ENCODE results near the gene MAP1S.

Gene MAP1S

DNA sequence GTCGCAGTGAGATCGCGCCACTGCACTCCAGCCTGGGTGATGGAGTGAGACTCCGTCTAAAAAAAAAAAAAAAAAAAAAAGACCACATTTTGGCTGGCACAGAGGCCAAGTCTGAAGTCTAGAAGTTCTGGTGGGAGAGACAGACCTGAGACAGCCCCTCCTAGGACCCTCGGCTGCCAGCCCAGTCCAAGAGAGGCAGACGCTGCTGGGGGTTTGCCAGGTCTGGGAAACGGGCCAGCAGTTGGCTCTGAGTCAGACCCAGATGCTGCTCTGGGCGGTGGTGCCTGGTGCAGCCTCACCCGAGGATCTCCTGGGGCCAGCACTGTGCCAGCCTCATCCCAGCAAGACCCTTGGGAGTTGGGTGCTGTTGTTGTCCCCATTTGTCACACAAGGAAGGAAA is 37.8 kb downstream of the MAP1S start:
- H2BK5ac ChIP-seq (ENCODE audit: low read depth, low read length, poor library complexity) = no peak overlapping the region
- no peak overlapping the region for H2BK120ac ChIP-seq (ENCODE audit: insufficient read depth, low read length, poor library complexity)
- H3K4me2 ChIP-seq (ENCODE audit: low read length) = no peak overlapping the region
- H3K79me2 ChIP-seq (ENCODE audit: control insufficient read depth, insufficient read depth, low read length, poor library complexity) = no peaks in the 10 kb centered on the region
- no peak overlapping the region for H3K4ac ChIP-seq (ENCODE audit: low read depth, low read length)
- H4K8ac ChIP-seq (ENCODE audit: low read depth, low read length) = no peak overlapping the region
- H4K91ac ChIP-seq (ENCODE audit: low read depth, low read length) = no peak overlapping the region
- no peaks in the 10 kb centered on the region for H3K9me3 ChIP-seq (ENCODE audit: insufficient read depth, low read depth, low read length)
- H3K18ac ChIP-seq (ENCODE audit: low read length) = no peak overlapping the region
- no peak overlapping the region for H3K27ac ChIP-seq (ENCODE audit: low read depth, low read length)
- no peak overlapping the region for H4K12ac ChIP-seq (ENCODE audit: low read depth, low read length)
- H3K27me3 ChIP-seq (ENCODE audit: insufficient read depth, low read length) = no peaks in the 10 kb centered on the region
- H2AK5ac ChIP-seq (ENCODE audit: low read length) = no peak overlapping the region
- no peak overlapping the region for H2AFZ ChIP-seq (ENCODE audit: insufficient read depth, low read length, poor library complexity)
- no peaks in the 10 kb centered on the region for H3K79me1 ChIP-seq (ENCODE audit: low read length)
- H3K14ac ChIP-seq (ENCODE audit: low read length) = no peak overlapping the region
- no CpG with 5 or more reads among the region's 9 CpGs for WGBS (ENCODE audit: extremely low coverage, insufficient coverage, insufficient read length)
- no peak overlapping the region for H3K9ac ChIP-seq (ENCODE audit: low read length)
- no peak overlapping the region for H3K4me3 ChIP-seq (ENCODE audit: low read depth, low read length)
- H3K4me1 ChIP-seq (ENCODE audit: control insufficient read depth in 1 of 2, insufficient read depth in 2 of 2, low read length in 2 of 2) = no peaks in the 10 kb centered on the region
- no peak for DNase-seq
- H3K36me3 ChIP-seq (ENCODE audit: control insufficient read depth in 1 of 2, insufficient read depth in 2 of 2, low read length in 2 of 2) = no peaks in the 10 kb centered on the region
- H3K23ac ChIP-seq (ENCODE audit: low read length) = no peak overlapping the region
- no peak overlapping the region for H2BK12ac ChIP-seq (ENCODE audit: low read length)

DNA sequence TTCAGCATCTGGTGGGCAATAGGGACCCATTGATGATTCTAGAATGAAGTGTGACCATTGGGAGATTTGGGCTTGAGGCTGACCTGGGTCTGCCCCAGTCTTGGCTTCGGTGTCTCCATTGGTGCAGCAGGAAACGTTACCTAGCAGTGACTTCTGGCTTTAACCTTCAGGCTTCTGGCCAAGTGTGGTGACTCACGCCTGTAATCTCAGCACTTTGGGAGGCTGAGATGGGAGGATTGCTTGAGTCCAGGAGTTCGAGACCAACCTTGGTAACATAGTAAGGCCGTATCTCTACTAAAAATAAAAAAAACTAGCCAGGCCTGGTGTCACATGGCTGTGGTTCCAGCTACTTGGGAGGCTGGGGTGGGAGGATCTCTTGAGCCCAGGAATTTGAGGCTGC is 39.2 kb downstream of the MAP1S start:
- H3K9ac ChIP-seq (ENCODE audit: low read length) = no peak overlapping the region
- no peak overlapping the region for H4K12ac ChIP-seq (ENCODE audit: low read depth, low read length)
- no peaks in the 10 kb centered on the region for H3K36me3 ChIP-seq (ENCODE audit: control insufficient read depth in 1 of 2, insufficient read depth in 2 of 2, low read length in 2 of 2)
- H4K8ac ChIP-seq (ENCODE audit: low read depth, low read length) = no peak overlapping the region
- H3K14ac ChIP-seq (ENCODE audit: low read length) = no peak overlapping the region
- H3K79me2 ChIP-seq (ENCODE audit: control insufficient read depth, insufficient read depth, low read length, poor library complexity) = no peaks in the 10 kb centered on the region
- H3K9me3 ChIP-seq (ENCODE audit: insufficient read depth, low read depth, low read length) = peaks cover 2% of the 10 kb centered on the region
- H2BK5ac ChIP-seq (ENCODE audit: low read depth, low read length, poor library complexity) = no peak overlapping the region
- H3K27ac ChIP-seq (ENCODE audit: low read depth, low read length) = no peak overlapping the region
- H3K4ac ChIP-seq (ENCODE audit: low read depth, low read length) = no peak overlapping the region
- H3K4me2 ChIP-seq (ENCODE audit: low read length) = no peak overlapping the region
- H3K4me3 ChIP-seq (ENCODE audit: low read depth, low read length) = no peak overlapping the region
- H2AK5ac ChIP-seq (ENCODE audit: low read length) = no peak overlapping the region
- H2BK120ac ChIP-seq (ENCODE audit: insufficient read depth, low read length, poor library complexity) = no peak overlapping the region
- H2AFZ ChIP-seq (ENCODE audit: insufficient read depth, low read length, poor library complexity) = no peak overlapping the region
- no peak overlapping the region for H2BK12ac ChIP-seq (ENCODE audit: low read length)
- no peaks in the 10 kb centered on the region for H3K27me3 ChIP-seq (ENCODE audit: insufficient read depth, low read length)
- H3K23ac ChIP-seq (ENCODE audit: low read length) = no peak overlapping the region
- H3K4me1 ChIP-seq (ENCODE audit: control insufficient read depth in 1 of 2, insufficient read depth in 2 of 2, low read length in 2 of 2) = no peaks in the 10 kb centered on the region
- WGBS (ENCODE audit: extremely low coverage, insufficient coverage, insufficient read length) = no CpG with 5 or more reads among the region's 5 CpGs
- no peak overlapping the region for H3K18ac ChIP-seq (ENCODE audit: low read length)
- no peak for DNase-seq
- H3K79me1 ChIP-seq (ENCODE audit: low read length) = no peaks in the 10 kb centered on the region
- H4K91ac ChIP-seq (ENCODE audit: low read depth, low read length) = no peak overlapping the region

DNA sequence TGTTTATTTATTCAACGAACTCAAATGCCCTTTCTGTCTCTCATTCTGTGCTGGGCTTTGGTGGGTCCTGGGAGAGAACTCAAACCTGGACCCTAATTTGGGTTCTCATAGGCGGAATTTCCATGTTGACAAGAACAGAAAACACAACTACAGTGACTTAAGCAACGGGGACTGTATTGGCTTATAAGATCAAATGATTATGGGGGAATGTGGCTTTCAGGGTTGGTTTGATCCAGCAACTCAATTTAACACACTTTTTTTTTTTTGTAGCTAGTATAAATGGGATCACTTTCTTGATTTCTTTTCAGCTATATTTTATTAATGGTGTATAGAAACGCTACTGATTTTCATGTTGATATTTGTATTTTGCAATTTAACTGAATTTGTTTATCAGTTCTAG is 41.9 kb downstream of the MAP1S start:
- H3K4me1 ChIP-seq (ENCODE audit: control insufficient read depth in 1 of 2, insufficient read depth in 2 of 2, low read length in 2 of 2) = no peaks in the 10 kb centered on the region
- H3K27me3 ChIP-seq (ENCODE audit: insufficient read depth, low read length) = no peaks in the 10 kb centered on the region
- no peaks in the 10 kb centered on the region for H3K79me1 ChIP-seq (ENCODE audit: low read length)
- H3K14ac ChIP-seq (ENCODE audit: low read length) = no peak overlapping the region
- WGBS (ENCODE audit: extremely low coverage, insufficient coverage, insufficient read length) = no CpG with 5 or more reads among the region's 4 CpGs
- H4K91ac ChIP-seq (ENCODE audit: low read depth, low read length) = no peak overlapping the region
- H3K4me2 ChIP-seq (ENCODE audit: low read length) = no peak overlapping the region
- H2BK12ac ChIP-seq (ENCODE audit: low read length) = no peak overlapping the region
- H2AK5ac ChIP-seq (ENCODE audit: low read length) = no peak overlapping the region
- H2BK120ac ChIP-seq (ENCODE audit: insufficient read depth, low read length, poor library complexity) = no peak overlapping the region
- H3K27ac ChIP-seq (ENCODE audit: low read depth, low read length) = no peak overlapping the region
- H3K23ac ChIP-seq (ENCODE audit: low read length) = no peak overlapping the region
- H3K4me3 ChIP-seq (ENCODE audit: low read depth, low read length) = no peak overlapping the region
- H3K36me3 ChIP-seq (ENCODE audit: control insufficient read depth in 1 of 2, insufficient read depth in 2 of 2, low read length in 2 of 2) = no peaks in the 10 kb centered on the region
- no peak overlapping the region for H3K9ac ChIP-seq (ENCODE audit: low read length)
- no peak overlapping the region for H3K18ac ChIP-seq (ENCODE audit: low read length)
- H4K8ac ChIP-seq (ENCODE audit: low read depth, low read length) = no peak overlapping the region
- H3K9me3 ChIP-seq (ENCODE audit: insufficient read depth, low read depth, low read length) = peaks cover 2% of the 10 kb centered on the region
- H3K79me2 ChIP-seq (ENCODE audit: control insufficient read depth, insufficient read depth, low read length, poor library complexity) = no peaks in the 10 kb centered on the region
- no peak overlapping the region for H3K4ac ChIP-seq (ENCODE audit: low read depth, low read length)
- no peak overlapping the region for H4K12ac ChIP-seq (ENCODE audit: low read depth, low read length)
- DNase-seq = no peak
- H2BK5ac ChIP-seq (ENCODE audit: low read depth, low read length, poor library complexity) = no peak overlapping the region
- no peak overlapping the region for H2AFZ ChIP-seq (ENCODE audit: insufficient read depth, low read length, poor library complexity)

DNA sequence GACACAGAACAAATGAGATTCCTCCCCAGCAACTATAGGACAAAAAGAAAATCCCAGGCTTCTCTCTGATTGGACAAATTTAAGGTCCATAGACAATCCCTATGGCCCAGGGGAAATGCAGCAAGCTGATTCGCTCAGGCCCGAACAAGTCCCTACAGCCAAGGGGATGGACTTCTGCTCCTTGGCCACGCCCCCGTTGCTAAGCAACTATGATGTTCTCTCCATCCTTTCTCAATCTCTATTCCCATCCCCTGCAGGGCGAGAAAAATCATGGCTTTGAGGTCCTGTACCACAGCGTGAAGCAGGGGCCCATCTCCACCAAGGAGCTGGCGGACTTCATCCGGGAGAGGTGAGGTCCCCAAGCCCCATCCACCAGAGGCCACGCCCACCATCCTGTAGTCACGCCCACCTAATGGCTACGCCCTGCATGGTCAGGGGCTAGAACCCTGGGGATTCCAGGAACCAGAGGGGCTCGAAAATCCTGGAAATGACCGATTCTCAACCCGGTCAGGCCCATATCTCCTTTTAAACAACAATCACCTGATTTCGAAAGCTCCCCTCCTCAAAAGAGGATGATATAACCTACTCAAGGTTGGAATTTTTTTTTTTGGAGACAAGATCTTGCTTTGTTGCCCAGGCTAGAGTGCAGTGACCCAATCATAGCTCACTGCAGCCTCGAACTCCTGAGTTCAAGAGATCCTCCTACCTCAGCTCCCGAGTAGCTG is 43.4 kb downstream of the MAP1S start:
- H2BK120ac ChIP-seq (ENCODE audit: insufficient read depth, low read length, poor library complexity) = no peak overlapping the region
- H2AK5ac ChIP-seq (ENCODE audit: low read length) = no peak overlapping the region
- H3K4me3 ChIP-seq (ENCODE audit: low read depth, low read length) = no peak overlapping the region
- no peak overlapping the region for H3K4me2 ChIP-seq (ENCODE audit: low read length)
- no peaks in the 10 kb centered on the region for H3K79me2 ChIP-seq (ENCODE audit: control insufficient read depth, insufficient read depth, low read length, poor library complexity)
- no peak overlapping the region for H4K12ac ChIP-seq (ENCODE audit: low read depth, low read length)
- H3K18ac ChIP-seq (ENCODE audit: low read length) = no peak overlapping the region
- H3K4me1 ChIP-seq (ENCODE audit: control insufficient read depth in 1 of 2, insufficient read depth in 2 of 2, low read length in 2 of 2) = no peaks in the 10 kb centered on the region
- no peaks in the 10 kb centered on the region for H3K27me3 ChIP-seq (ENCODE audit: insufficient read depth, low read length)
- H3K9me3 ChIP-seq (ENCODE audit: insufficient read depth, low read depth, low read length) = peaks cover 2% of the 10 kb centered on the region
- H3K9ac ChIP-seq (ENCODE audit: low read length) = no peak overlapping the region
- H3K36me3 ChIP-seq (ENCODE audit: control insufficient read depth in 1 of 2, insufficient read depth in 2 of 2, low read length in 2 of 2) = no peaks in the 10 kb centered on the region
- H2AFZ ChIP-seq (ENCODE audit: insufficient read depth, low read length, poor library complexity) = no peak overlapping the region
- WGBS (ENCODE audit: extremely low coverage, insufficient coverage, insufficient read length) = no CpG with 5 or more reads among the region's 17 CpGs
- no peak overlapping the region for H3K14ac ChIP-seq (ENCODE audit: low read length)
- peak; percentile 25 to 51 for DNase-seq
- no peak overlapping the region for H2BK5ac ChIP-seq (ENCODE audit: low read depth, low read length, poor library complexity)
- H4K91ac ChIP-seq (ENCODE audit: low read depth, low read length) = no peak overlapping the region
- H2BK12ac ChIP-seq (ENCODE audit: low read length) = no peak overlapping the region
- no peak overlapping the region for H3K4ac ChIP-seq (ENCODE audit: low read depth, low read length)
- no peak overlapping the region for H4K8ac ChIP-seq (ENCODE audit: low read depth, low read length)
- no peaks in the 10 kb centered on the region for H3K79me1 ChIP-seq (ENCODE audit: low read length)
- no peak overlapping the region for H3K27ac ChIP-seq (ENCODE audit: low read depth, low read length)
- H3K23ac ChIP-seq (ENCODE audit: low read length) = no peak overlapping the region

Measured in trophoblast cell (in vitro differentiated cells and primary cell).